ENCODE measurements around the gene SYNPO. TPM values are rescaled to one million over a fixed set of nuclear protein-coding genes. Genes with fewer than 3 reads are reported as not detected.

Gene SYNPO
- total RNA-seq, 1 donor from 2014 or later, result 40.2 TPM

DNA sequence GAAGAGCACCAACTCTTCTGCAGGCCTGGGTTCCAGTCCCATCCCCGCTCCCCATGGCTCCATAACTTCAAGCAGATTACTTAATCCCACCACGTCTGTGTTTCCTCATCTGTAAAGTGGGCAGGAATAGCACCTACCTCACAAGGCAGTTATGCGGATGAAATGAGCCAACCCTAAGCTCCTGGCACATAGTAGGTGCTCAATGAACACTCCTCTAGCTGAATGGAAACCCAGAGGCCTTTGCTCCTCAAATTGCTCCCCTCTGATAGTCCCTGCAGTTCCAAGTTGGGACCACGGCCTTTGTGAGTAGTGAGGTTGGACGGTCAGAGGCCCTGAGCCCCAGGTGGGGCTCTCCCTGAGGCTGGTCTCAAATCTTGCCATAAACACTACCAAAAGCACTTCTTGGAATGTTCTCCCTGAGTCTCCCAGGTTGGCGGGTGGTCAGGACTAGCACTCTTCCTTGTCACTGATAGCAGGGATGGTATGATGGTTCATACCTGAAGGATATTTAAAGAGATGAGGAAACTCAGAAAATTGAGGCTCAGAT, 35.5 kb upstream of the SYNPO start:
- TF ChIP-seq, protein P1, sequence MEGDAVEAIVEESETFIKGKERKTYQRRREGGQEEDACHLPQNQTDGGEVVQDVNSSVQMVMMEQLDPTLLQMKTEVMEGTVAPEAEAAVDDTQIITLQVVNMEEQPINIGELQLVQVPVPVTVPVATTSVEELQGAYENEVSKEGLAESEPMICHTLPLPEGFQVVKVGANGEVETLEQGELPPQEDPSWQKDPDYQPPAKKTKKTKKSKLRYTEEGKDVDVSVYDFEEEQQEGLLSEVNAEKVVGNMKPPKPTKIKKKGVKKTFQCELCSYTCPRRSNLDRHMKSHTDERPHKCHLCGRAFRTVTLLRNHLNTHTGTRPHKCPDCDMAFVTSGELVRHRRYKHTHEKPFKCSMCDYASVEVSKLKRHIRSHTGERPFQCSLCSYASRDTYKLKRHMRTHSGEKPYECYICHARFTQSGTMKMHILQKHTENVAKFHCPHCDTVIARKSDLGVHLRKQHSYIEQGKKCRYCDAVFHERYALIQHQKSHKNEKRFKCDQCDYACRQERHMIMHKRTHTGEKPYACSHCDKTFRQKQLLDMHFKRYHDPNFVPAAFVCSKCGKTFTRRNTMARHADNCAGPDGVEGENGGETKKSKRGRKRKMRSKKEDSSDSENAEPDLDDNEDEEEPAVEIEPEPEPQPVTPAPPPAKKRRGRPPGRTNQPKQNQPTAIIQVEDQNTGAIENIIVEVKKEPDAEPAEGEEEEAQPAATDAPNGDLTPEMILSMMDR (IDR thresholded peaks at IDR 0.05; ENCODE audit: insufficient read depth, low read depth, low read length), result no peak
- TF ChIP-seq EZH2 (IDR thresholded peaks at IDR 0.05; ENCODE audit: insufficient read depth, low read length), result no peak
- no peak overlapping the region for H2AFZ ChIP-seq (ENCODE audit: low read depth, low read length)
- no peaks in the 10 kb centered on the region for H4K20me1 ChIP-seq (ENCODE audit: insufficient read depth, low read length)
- no peak for FAIRE-seq
- H3K4me1 Mint-ChIP-seq (ENCODE audit: low read depth, unreplicated experiment), result peaks cover 3% of the 10 kb centered on the region
- H3K9me3 ChIP-seq (ENCODE audit: insufficient read depth, low read depth, low read length), result no peaks in the 10 kb centered on the region
- no peak for DNase-seq (ENCODE audit: low read depth)
- H3K27me3 Mint-ChIP-seq (ENCODE audit: low read depth, unreplicated experiment), result peaks cover 20% of the 10 kb centered on the region
- no peak overlapping the region for H3K27ac ChIP-seq (ENCODE audit: low read depth, low read length)
- no peaks in the 10 kb centered on the region for H3K36me3 Mint-ChIP-seq (ENCODE audit: low read depth, unreplicated experiment)
- H3K4me1 ChIP-seq (ENCODE audit: insufficient read depth, low read length), result peaks cover 7% of the 10 kb centered on the region
- no peaks in the 10 kb centered on the region for H3K36me3 ChIP-seq (ENCODE audit: insufficient read depth, low read length)
- H3K79me2 ChIP-seq (ENCODE audit: insufficient read depth, low read length), result no peaks in the 10 kb centered on the region
- H3K27me3 ChIP-seq (ENCODE audit: insufficient read depth, low read length), result no peaks in the 10 kb centered on the region
- no peak overlapping the region for H3K4me2 ChIP-seq (ENCODE audit: low read length)
- H3K9me3 Mint-ChIP-seq (ENCODE audit: unreplicated experiment), result no peaks in the 10 kb centered on the region
- H3K4me3 Mint-ChIP-seq (ENCODE audit: unreplicated experiment), result no peak overlapping the region
- H3K9ac ChIP-seq (ENCODE audit: low read length), result no peak overlapping the region
- no peak overlapping the region for H3K4me3 ChIP-seq (ENCODE audit: insufficient read depth, low read depth, low read length)
- no peak overlapping the region for H3K27ac Mint-ChIP-seq (ENCODE audit: unreplicated experiment)

DNA sequence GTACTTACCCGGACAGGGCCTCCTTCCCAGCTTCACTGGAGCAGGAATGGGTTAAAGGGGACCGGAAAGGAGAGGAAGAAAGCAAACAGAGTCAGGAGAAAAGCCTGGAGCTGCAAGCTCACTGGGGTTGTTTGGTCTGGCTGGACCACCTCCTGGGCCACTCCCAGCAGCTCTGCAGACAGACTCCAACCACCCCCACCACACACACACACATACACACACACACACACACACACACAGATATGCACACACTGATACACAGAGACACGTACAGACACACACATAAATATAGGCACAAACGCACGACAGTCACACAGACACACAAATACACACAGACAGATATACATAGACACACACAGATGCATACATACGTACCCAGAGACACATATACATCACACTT, 34.9 kb upstream of the SYNPO start:
- FAIRE-seq (no peak), DNase-seq (ENCODE audit: low read depth) (peak; percentile 30)
- no peaks in the 10 kb centered on the region for H3K79me2 ChIP-seq (ENCODE audit: insufficient read depth, low read length)
- H3K9me3 Mint-ChIP-seq (ENCODE audit: unreplicated experiment), result no peaks in the 10 kb centered on the region
- H3K9ac ChIP-seq (ENCODE audit: low read length), result no peak overlapping the region
- H3K27me3 Mint-ChIP-seq (ENCODE audit: low read depth, unreplicated experiment), result peaks cover 20% of the 10 kb centered on the region
- H3K27me3 ChIP-seq (ENCODE audit: insufficient read depth, low read length), result peaks cover 2% of the 10 kb centered on the region
- peaks cover 2% of the 10 kb centered on the region for H3K4me1 ChIP-seq (ENCODE audit: insufficient read depth, low read length)
- no peak overlapping the region for H2AFZ ChIP-seq (ENCODE audit: low read depth, low read length)
- H3K4me1 Mint-ChIP-seq (ENCODE audit: low read depth, unreplicated experiment), result peaks cover under 1% of the 10 kb centered on the region
- H3K4me2 ChIP-seq (ENCODE audit: low read length), result no peak overlapping the region
- no peaks in the 10 kb centered on the region for H3K36me3 ChIP-seq (ENCODE audit: insufficient read depth, low read length)
- H3K9me3 ChIP-seq (ENCODE audit: insufficient read depth, low read depth, low read length), result no peaks in the 10 kb centered on the region
- no peak overlapping the region for H3K27ac ChIP-seq (ENCODE audit: low read depth, low read length)
- no peaks in the 10 kb centered on the region for H3K36me3 Mint-ChIP-seq (ENCODE audit: low read depth, unreplicated experiment)
- TF ChIP-seq EZH2 (IDR thresholded peaks at IDR 0.05; ENCODE audit: insufficient read depth, low read length), result no peak
- TF ChIP-seq, protein P1 (IDR thresholded peaks at IDR 0.05; ENCODE audit: insufficient read depth, low read depth, low read length), result no peak
- no peaks in the 10 kb centered on the region for H4K20me1 ChIP-seq (ENCODE audit: insufficient read depth, low read length)
- H3K27ac Mint-ChIP-seq (ENCODE audit: unreplicated experiment), result no peak overlapping the region
- no peak overlapping the region for H3K4me3 ChIP-seq (ENCODE audit: insufficient read depth, low read depth, low read length)
- H3K4me3 Mint-ChIP-seq (ENCODE audit: unreplicated experiment), result no peak overlapping the region

DNA sequence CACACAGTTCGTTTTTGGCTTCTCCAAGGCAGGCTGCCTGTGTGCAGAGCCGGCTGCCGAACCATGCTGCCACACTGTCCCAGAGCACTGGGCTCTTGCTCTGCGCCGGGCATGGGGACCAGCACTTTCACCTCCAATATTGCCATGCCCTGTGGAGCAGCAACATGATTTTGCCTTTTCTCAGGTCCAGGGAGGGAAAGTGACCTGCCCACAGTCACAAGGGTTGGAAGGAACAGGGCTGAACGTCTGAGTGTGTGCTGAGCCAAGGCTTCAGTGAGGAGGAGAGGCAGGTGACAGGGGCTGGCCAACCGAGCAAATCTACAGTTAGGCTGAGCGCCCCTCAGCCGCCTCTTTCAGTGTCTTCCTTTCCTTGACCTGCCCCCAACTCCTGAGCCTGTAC, 34.0 kb upstream of the SYNPO start:
- Mint-ChIP-seq H3K4me1 (ENCODE audit: low read depth, unreplicated experiment) (no peaks in the 10 kb centered on the region), H3K9me3 (ENCODE audit: unreplicated experiment) (no peaks in the 10 kb centered on the region), H3K4me3 (ENCODE audit: unreplicated experiment) (no peak overlapping the region), H3K36me3 (ENCODE audit: low read depth, unreplicated experiment) (no peaks in the 10 kb centered on the region), H3K27ac (ENCODE audit: unreplicated experiment) (no peak overlapping the region), H3K27me3 (ENCODE audit: low read depth, unreplicated experiment) (peaks cover 26% of the 10 kb centered on the region)
- H3K27me3 ChIP-seq (ENCODE audit: insufficient read depth, low read length), result peaks cover 2% of the 10 kb centered on the region
- FAIRE-seq, result no peak
- H3K4me1 ChIP-seq (ENCODE audit: insufficient read depth, low read length), result no peaks in the 10 kb centered on the region
- no peak overlapping the region for H3K27ac ChIP-seq (ENCODE audit: low read depth, low read length)
- no peak overlapping the region for H2AFZ ChIP-seq (ENCODE audit: low read depth, low read length)
- H3K9ac ChIP-seq (ENCODE audit: low read length), result no peak overlapping the region
- H3K4me3 ChIP-seq (ENCODE audit: insufficient read depth, low read depth, low read length), result no peak overlapping the region
- H3K79me2 ChIP-seq (ENCODE audit: insufficient read depth, low read length), result no peaks in the 10 kb centered on the region
- H3K36me3 ChIP-seq (ENCODE audit: insufficient read depth, low read length), result no peaks in the 10 kb centered on the region
- H3K9me3 ChIP-seq (ENCODE audit: insufficient read depth, low read depth, low read length), result no peaks in the 10 kb centered on the region
- no peak overlapping the region for H3K4me2 ChIP-seq (ENCODE audit: low read length)
- DNase-seq (ENCODE audit: low read depth), result no peak
- H4K20me1 ChIP-seq (ENCODE audit: insufficient read depth, low read length), result no peaks in the 10 kb centered on the region
- TF ChIP-seq, protein P1 (IDR thresholded peaks at IDR 0.05; ENCODE audit: insufficient read depth, low read depth, low read length), result no peak
- TF ChIP-seq EZH2 (IDR thresholded peaks at IDR 0.05; ENCODE audit: insufficient read depth, low read length), result no peak

All from astrocyte (in vitro differentiated cells and primary cell).